ENCODE results near the gene PTGER3.

- TF ChIP-seq CTCF (IDR thresholded peaks at IDR 0.05) (no peak), POLR2A (IDR thresholded peaks at IDR 0.05) (no peak)
Measured at GRCh38 chr1:70987497-70987896, 60.1 kb downstream of the PTGER3 start.

Data from testis (tissue), 2 donors.